K562 (cell line): ENCODE measurements around the gene ANKRD24. TPM values are rescaled to one million over a fixed set of nuclear protein-coding genes. Genes with fewer than 3 reads are reported as not detected.
A peak's percentile ranks its signal among the peaks of the same experiment; 100 is the strongest.

Source experiments
- CHD1 ChIP-seq: fragments of 200-600 bp; sonication (generic); IDR thresholded peaks from one replicate; pipeline ENCODE4 v1.6.1; 2012; ENCODE audit warnings: mild to moderate bottlenecking, moderate library complexity, low read length, inconsistent platforms
- ESRRB ChIP-seq: fragments of 250-450 bp; sonication (Bioruptor Pico); IDR thresholded peaks from 2 replicates; pipeline ENCODE4 v1.5.0; 2020; ENCODE audit warnings: mild to moderate bottlenecking, moderate library complexity, borderline replicate concordance
- MTA1 ChIP-seq: fragments of 450-650 bp; IDR thresholded peaks from 2 replicates; pipeline ENCODE4 v1.6.1; 2017; ENCODE audit warnings: borderline replicate concordance
- PHF20 ChIP-seq: fragments of 450-650 bp; IDR thresholded peaks from 2 replicates; pipeline ENCODE4 v1.6.1; 2018; ENCODE audit not compliant: partially characterized antibody
- POLR2H ChIP-seq: IDR thresholded peaks from 2 replicates; pipeline ENCODE4 v1.6.1; 2016; ENCODE audit warnings: missing genetic modification characterization, low read depth, mild to moderate bottlenecking, control low read depth, missing compliant biosample characterization, moderate library complexity
- THRAP3 ChIP-seq: fragments of 450-650 bp; IDR thresholded peaks from 2 replicates; pipeline ENCODE4 v1.6.1; 2016; ENCODE audit warnings: mild to moderate bottlenecking, inconsistent platforms, borderline replicate concordance
- ZC3H11A ChIP-seq: IDR thresholded peaks from 2 replicates; pipeline ENCODE4 v1.6.1; 2012; ENCODE audit warnings: low read depth, low read length, improper control_type of control experiment
- ZNF282 ChIP-seq: sonication (generic); formaldehyde crosslinking; IDR thresholded peaks from 2 replicates; pipeline ENCODE4 v1.8.1; 2023; ENCODE audit warnings: missing genetic modification reagents
- ZNF668 ChIP-seq: fragments of 250-450 bp; sonication (Bioruptor Pico); IDR thresholded peaks from 2 replicates; pipeline ENCODE4 v1.8.0; 2022; ENCODE audit warnings: mild to moderate bottlenecking, inconsistent platforms
- polyA plus RNA-seq, 8 experiments: library from polyadenylated mRNA; depleted of rRNA in 4 of 8; stranded (reverse) in 5 of 8; unstranded in 3 of 8; fragments of >200 nt; fragmentation: Nextera tagmentation in 2 of 8; fragmentation: Illumina TruSeq in 1 of 8; extraction: Ambion mirVana in 2 of 8; extraction: Trizol in 1 of 8; gene quantifications; 2 replicates each; pipeline versions ENCODE4 v1.2.1 to v1.2.3, GENCODE V29; 2011 to 2014; ENCODE audit warnings: inconsistent platforms in 1 of 8, missing spikeins in 1 of 8
- total RNA-seq, 7 experiments: library from RNA; depleted of rRNA in 6 of 7; stranded (reverse); fragments of >200 nt in 6 of 7; fragmentation: Illumina TruSeq in 2 of 7; extraction: Trizol in 2 of 7; gene quantifications; 2 replicates each; pipeline versions ENCODE4 v1.2.1 to v1.2.3, GENCODE V29; 2011 to 2021; ENCODE audit warnings: low replicate concordance in 1 of 7
- TF ChIP-seq, protein P1 (sequence below): sonication (generic); formaldehyde crosslinking; IDR thresholded peaks from 2 replicates; pipeline ENCODE4 v1.8.0; 2022; ENCODE audit warnings: mild to moderate bottlenecking, missing genetic modification reagents, borderline replicate concordance
- TF ChIP-seq, protein P2 (sequence below): IDR thresholded peaks from 3 replicates; pipeline ENCODE4 v1.6.1; 2011; ENCODE audit warnings: borderline replicate concordance, mild to moderate bottlenecking; ENCODE audit not compliant: insufficient read length, insufficient read depth
- TF ChIP-seq, protein P3 (sequence below): sonication (generic); formaldehyde crosslinking; IDR thresholded peaks from 2 replicates; pipeline ENCODE4 v1.8.0; 2022; ENCODE audit warnings: missing genetic modification reagents, mild to moderate bottlenecking, moderate library complexity, borderline replicate concordance
- TF ChIP-seq, protein P4 (sequence below): sonication (generic); formaldehyde crosslinking; IDR thresholded peaks from 2 replicates; pipeline ENCODE4 v1.8.1; 2023; ENCODE audit warnings: mild to moderate bottlenecking, missing genetic modification reagents
- TF ChIP-seq, protein P5 (sequence below): fragments of 450-650 bp; IDR thresholded peaks from one replicate; pipeline ENCODE4 v1.6.1; 2018; ENCODE audit warnings: mild to moderate bottlenecking, moderate library complexity; ENCODE audit not compliant: partially characterized antibody
- TF ChIP-seq, protein P6 (sequence below): sonication (generic); formaldehyde crosslinking; IDR thresholded peaks from 2 replicates; pipeline ENCODE4 v1.8.1; 2022; ENCODE audit warnings: missing genetic modification reagents

Gene ANKRD24
- total and polyA plus RNA-seq, 9 of the 15 experiments (the other 6 are each of a cell fraction or from before 2014, with no cell fraction given), result 0.07 to 0.12 (median 0.09) TPM; not detected in 5

DNA sequence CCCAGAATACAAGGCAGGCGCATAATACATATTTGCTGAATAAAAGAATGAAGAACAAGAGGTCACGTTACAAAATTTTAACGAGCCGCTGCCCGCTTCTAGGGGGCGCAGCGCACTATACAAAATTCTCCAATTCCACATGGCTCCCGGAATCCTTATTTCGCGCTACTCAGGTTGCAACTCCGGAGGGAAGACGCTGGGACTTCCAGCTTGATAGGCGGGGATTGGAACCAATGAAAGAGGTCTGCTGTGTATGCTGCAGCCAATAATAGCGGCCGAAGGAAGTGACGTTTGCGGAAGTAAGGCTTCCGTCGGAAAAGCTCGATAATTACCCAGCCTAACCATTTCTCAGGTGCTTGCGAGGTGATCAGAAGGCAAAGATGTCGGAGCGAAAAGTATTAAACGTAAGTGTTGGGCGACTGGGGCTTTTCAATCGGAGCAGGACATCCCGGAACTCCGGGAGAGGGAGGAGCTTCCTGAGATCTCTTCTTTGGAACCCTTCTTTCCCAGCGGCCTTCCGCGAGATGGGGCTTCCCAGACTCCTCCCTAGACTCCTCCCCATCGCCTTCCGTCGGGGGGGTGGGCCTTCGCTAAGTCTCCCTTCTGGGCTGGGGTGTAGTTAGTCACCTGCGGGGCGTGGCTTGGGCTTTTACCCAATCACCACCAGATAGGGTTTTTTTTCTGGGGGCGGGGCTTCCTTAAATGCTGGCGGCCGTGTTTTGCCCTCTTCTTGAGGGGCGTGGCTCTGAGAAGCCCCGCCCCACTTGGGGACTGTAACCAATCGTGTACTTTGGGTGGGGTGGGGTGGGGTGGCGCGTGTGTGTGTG is 64.5 kb downstream of the ANKRD24 start, which contains the start of gene YJU2 (continued):
- TF ChIP-seq POLR2H (tag) (peak; percentile 95), THRAP3 (no peak), ZNF282 (no peak), ESRRB (CRISPR knock-in tag) (no peak), ZNF668 (CRISPR knock-in tag) (no peak), PHF20 (peak; percentile 99), ZC3H11A (peak; percentile 35; the same call in 1 of the 2 replicates), MTA1 (no peak; the same call in 1 of the 2 replicates), CHD1 (no peak)
- TF ChIP-seq, protein P1, sequence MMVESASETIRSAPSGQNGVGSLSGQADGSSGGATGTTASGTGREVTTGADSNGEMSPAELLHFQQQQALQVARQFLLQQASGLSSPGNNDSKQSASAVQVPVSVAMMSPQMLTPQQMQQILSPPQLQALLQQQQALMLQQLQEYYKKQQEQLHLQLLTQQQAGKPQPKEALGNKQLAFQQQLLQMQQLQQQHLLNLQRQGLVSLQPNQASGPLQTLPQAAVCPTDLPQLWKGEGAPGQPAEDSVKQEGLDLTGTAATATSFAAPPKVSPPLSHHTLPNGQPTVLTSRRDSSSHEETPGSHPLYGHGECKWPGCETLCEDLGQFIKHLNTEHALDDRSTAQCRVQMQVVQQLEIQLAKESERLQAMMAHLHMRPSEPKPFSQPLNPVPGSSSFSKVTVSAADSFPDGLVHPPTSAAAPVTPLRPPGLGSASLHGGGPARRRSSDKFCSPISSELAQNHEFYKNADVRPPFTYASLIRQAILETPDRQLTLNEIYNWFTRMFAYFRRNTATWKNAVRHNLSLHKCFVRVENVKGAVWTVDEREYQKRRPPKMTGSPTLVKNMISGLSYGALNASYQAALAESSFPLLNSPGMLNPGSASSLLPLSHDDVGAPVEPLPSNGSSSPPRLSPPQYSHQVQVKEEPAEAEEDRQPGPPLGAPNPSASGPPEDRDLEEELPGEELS (CRISPR knock-in tag), result no peak
- TF ChIP-seq, protein P2, sequence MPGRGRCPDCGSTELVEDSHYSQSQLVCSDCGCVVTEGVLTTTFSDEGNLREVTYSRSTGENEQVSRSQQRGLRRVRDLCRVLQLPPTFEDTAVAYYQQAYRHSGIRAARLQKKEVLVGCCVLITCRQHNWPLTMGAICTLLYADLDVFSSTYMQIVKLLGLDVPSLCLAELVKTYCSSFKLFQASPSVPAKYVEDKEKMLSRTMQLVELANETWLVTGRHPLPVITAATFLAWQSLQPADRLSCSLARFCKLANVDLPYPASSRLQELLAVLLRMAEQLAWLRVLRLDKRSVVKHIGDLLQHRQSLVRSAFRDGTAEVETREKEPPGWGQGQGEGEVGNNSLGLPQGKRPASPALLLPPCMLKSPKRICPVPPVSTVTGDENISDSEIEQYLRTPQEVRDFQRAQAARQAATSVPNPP, result no peak
- TF ChIP-seq, protein P3, sequence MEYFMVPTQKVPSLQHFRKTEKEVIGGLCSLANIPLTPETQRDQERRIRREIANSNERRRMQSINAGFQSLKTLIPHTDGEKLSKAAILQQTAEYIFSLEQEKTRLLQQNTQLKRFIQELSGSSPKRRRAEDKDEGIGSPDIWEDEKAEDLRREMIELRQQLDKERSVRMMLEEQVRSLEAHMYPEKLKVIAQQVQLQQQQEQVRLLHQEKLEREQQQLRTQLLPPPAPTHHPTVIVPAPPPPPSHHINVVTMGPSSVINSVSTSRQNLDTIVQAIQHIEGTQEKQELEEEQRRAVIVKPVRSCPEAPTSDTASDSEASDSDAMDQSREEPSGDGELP (CRISPR knock-in tag), result peak; percentile 75
- TF ChIP-seq, protein P4, sequence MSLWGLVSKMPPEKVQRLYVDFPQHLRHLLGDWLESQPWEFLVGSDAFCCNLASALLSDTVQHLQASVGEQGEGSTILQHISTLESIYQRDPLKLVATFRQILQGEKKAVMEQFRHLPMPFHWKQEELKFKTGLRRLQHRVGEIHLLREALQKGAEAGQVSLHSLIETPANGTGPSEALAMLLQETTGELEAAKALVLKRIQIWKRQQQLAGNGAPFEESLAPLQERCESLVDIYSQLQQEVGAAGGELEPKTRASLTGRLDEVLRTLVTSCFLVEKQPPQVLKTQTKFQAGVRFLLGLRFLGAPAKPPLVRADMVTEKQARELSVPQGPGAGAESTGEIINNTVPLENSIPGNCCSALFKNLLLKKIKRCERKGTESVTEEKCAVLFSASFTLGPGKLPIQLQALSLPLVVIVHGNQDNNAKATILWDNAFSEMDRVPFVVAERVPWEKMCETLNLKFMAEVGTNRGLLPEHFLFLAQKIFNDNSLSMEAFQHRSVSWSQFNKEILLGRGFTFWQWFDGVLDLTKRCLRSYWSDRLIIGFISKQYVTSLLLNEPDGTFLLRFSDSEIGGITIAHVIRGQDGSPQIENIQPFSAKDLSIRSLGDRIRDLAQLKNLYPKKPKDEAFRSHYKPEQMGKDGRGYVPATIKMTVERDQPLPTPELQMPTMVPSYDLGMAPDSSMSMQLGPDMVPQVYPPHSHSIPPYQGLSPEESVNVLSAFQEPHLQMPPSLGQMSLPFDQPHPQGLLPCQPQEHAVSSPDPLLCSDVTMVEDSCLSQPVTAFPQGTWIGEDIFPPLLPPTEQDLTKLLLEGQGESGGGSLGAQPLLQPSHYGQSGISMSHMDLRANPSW (CRISPR knock-in tag), result no peak
- TF ChIP-seq, protein P5, sequence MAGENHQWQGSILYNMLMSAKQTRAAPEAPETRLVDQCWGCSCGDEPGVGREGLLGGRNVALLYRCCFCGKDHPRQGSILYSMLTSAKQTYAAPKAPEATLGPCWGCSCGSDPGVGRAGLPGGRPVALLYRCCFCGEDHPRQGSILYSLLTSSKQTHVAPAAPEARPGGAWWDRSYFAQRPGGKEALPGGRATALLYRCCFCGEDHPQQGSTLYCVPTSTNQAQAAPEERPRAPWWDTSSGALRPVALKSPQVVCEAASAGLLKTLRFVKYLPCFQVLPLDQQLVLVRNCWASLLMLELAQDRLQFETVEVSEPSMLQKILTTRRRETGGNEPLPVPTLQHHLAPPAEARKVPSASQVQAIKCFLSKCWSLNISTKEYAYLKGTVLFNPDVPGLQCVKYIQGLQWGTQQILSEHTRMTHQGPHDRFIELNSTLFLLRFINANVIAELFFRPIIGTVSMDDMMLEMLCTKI, result no peak
- TF ChIP-seq, protein P6, sequence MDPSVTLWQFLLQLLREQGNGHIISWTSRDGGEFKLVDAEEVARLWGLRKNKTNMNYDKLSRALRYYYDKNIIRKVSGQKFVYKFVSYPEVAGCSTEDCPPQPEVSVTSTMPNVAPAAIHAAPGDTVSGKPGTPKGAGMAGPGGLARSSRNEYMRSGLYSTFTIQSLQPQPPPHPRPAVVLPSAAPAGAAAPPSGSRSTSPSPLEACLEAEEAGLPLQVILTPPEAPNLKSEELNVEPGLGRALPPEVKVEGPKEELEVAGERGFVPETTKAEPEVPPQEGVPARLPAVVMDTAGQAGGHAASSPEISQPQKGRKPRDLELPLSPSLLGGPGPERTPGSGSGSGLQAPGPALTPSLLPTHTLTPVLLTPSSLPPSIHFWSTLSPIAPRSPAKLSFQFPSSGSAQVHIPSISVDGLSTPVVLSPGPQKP, result no peak
